NCI-H510A treated with DMSO at 0.1 percent for 48 hours (cell line): ENCODE measurements around the gene MLN.

ENCODE experiments used
- DNase-seq: peaks from one replicate; lab custom pipeline; 2025; lab: John Stamatoyannopoulos, UW

The MLN gene

DNA sequence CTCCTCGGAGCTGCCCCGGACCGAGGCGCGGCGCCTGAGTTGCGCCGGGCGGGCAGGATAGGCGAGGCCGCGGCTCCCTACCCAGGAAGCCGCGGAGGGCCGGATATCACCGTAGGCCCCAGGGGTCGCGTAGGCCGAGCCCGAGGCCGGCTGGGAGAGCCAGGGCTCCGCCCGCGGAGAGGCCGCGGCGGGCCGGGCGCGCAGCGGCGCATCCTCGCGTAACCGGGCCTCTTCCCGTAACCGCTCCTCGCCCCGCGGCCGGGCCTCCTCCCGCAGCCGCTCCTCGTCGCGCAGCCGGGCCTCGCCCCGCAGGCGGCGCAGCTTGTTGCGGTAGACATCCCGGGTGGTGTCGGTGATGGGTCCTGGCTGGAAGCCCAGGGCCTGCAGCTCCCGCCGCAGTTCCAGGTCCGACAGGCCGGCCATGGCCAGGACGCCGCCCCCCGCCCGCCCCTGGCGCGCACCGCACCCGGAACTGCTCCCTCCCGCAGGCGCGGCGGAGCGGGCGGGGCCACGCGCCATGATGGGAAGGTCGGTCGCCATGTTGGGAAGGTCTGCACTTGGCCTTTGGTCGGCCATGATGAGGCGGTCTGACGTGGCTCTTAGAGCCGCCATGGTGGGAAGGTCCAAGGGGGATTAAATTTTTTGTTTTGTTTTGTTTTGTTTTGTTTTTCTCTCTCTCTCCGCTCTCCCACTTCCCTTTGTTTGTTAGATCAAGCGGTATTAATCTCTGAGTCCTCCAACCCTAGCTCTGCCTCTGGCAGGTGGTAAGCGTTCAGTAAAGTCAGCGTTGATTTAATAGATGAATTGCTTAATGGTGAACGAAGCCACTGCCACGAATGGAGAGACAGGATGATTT lies 14.9 kb downstream of the MLN start, which contains the start of gene LEMD2:
LEMD2 (minus strand) TSS at position 437 of the 856 bp plus-strand sequence; CDS start at position 423, 14 bp downstream.
- DNase-seq = peak; percentile 94

DNA sequence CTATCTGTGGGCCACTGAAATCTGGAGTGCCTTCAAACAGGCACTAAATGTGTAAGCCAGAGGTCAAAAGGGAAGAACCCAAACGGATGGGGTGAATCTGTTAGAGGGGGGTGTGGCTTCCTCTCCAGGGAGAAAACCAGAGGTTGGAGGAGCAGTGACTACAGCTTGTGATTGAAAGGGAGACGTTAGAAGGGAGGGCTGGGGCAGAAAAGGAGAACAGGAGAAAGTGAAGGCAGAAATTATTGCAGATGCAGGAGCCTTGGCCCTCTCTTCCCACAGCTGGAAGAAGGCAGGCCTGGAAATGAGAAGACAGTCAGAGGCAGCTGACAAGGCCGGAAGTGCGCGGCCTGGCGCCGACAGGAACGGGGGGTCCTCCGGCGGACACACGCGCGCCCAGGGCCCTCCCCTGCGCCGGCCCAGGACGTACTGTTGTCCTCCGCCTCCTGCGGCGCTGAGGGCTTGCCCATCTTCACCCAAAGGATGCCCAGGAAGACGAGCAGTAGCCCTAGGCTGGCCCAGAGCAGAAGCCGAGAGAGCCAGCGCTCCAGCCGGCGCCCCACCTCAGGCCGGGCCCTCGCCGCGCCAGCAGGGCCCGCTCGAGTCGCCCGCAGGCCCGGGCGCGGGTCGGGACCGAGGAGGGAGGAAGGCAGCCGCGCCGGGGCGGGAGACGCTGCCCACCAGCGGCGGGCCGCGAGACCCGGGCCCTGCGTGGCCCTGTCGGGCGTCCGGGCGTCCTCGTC lies 15.7 kb downstream of the MLN start:
- DNase-seq = peak; percentile 90

DNA sequence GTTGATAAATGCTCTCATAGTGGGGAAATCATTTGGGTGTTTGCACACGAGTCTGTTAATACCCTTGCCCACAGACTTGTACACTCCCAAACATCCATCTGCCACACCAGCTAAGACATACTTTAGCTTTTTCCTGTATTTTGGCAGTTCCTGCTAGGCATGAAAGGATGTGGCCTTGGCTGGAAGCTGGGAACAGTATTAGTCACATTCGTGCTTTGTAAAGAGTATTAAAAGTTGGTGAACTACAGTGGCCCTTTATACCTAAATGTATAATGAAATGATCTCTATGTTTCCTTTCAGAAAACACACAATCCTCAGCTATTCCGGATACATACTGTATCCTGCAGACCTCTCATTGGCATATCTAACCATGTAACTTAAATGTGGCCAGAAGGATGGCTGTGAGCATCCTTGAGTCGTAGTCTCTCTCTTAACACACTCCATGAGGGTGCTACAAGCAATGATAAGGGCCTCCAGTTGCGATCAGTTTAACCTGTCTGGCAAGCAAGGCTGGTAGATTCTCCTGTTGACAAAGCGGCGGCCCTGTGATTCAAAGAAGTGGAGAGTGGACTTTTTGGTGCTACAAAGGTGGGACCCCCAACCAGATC lies 16.4 kb downstream of the MLN start:
- DNase-seq = peak; percentile 49

DNA sequence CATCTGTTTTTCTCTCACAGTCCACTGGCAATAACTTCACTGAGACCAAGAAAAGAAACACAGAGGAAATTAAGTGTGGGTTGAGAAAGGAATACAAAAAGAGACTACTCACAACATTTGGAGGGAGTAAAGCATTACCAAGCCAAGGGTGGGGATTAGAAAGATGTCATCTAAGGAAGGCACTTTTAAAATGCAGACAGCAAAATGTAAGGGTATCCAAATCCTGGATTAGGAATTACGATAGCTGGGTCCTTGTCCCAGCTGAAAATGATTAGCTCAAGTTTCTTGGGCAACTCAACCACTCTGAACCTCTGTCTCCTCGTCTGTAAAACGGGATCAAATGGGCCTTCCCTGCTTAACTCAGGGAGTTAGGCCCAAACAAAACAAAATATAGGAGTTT lies 17.1 kb downstream of the MLN start:
- DNase-seq = no peak

DNA sequence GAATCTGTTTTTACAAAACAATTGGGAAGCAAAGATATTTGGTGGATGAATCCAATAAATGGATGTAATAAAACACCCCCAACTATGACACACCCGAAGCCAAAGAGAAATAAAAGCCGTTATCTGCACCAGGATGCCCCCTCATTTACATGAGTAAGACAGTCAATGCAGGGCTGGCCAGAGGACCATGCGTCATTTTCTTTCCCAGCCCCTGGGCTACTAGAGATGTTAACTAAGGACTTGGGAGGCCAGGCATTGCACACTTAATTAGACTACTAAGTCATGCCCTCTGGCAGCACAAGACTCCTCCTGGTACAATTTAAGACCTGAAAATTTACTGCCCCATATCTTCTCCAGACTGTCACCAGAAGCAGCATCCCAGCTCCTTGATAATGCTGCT lies 18.0 kb downstream of the MLN start:
- no peak for DNase-seq

DNA sequence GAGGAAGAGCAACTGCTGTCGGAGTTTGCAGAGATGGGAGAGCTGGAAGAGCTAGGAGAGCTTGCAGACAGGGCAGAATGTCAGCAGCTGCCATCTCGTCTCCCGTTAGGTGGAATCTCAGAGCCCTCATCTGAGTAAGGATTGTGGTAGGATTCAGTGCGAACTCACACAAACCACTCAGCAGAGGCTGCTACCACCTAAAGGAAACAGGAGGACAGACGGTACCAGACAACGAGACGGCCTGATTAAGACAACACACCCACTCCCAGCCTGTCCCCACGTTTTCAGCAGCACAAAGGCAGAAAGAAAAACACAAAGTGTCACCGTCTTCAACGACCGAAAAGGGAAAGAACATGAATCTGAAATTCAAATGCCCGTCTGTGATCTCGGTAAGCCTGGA lies 19.0 kb downstream of the MLN start:
- DNase-seq = no peak

DNA sequence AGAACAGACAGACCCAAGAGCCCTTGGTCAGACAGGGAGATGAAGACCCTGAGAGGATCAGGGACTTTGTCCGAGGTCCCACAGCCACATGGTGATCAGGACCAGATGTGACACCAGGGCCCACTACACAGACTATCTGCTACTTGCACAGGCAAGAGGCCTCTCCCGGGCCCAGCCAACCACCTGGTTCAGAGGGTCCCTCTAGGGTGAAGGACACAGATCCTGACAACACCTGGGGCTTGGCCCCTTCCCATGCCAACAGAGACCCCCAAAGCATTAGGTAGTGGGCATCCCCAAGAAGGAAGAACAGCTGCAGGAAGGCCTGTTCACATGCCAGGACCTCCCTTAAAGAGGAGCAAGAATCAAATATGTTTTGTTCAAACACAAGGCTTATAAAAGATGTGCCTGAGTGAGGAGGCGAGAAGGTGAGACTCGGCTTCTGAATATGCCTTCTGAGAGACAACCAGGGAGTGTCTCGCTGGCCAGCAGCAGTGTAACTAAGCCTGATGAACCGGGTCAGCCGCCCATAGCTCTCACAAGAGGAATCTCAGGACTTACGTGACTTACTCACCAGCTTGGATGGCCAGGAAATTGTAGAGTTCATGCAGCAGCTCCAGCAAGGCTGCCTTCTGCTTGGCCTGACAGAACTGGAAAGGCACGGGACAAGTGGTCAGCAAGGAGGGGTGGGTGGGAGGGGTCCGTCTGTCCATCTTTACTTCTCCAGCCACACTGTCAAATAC lies 19.9 kb downstream of the MLN start:
- DNase-seq = no peak

DNA sequence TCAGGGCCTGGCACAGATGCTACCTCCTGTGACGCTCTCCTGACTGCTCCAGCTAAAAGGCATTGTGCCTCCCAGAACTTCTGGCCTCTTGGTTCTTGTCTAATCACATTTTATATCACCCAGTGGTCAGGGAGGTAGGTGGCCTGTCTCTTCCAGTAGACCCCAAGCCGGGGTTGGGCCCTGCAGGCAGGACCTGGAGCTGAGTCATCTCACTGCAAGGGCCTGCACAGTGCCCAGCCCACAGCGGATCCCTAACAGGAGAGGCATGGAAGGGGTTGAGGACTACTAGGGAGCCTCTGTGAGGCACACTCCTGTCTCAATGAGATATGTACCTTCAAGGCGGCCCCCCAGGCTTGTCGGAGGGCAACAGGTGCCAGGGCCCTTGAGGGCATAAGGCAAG lies 21.2 kb downstream of the MLN start:
- DNase-seq = no peak

DNA sequence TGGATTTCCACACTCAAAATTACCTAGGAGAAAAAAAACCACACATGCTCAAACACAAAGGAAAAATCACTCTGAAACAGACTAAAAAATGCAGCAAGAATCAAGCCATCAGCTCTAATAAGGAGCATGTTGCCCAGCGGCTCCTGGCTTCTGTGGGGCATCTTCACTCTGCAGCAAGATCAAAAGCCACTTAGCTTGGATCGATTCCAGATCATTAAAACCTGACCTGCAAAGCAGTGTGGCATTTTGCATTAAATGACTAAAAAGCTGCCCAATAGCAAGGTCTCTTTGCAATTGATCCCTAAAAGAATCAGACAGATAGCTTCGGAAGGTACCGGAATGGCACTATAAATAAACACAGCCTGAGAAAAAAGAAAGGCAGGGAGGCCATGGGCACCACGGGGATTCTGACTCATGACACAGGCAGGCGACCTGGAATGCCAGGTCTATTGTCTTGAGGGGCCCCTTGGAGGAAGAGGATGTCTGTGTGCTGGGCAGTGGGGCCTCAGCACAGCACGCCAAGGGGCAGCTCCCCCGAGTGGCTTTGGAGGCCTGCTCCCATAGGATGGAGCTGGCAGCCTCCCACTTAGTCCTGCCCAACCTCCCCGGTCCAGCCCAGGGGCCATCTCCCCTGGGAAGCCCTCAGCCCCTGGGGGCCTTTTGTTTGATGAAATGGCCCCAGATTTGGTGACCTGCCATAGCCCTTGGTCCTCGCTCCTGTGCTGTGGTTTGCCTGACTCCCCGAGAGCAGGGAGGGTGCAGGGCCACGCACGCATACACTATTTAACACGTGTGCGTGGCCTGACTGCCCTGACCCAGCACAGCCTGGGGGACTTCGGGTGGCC lies 22.4 kb downstream of the MLN start:
- DNase-seq = no peak

DNA sequence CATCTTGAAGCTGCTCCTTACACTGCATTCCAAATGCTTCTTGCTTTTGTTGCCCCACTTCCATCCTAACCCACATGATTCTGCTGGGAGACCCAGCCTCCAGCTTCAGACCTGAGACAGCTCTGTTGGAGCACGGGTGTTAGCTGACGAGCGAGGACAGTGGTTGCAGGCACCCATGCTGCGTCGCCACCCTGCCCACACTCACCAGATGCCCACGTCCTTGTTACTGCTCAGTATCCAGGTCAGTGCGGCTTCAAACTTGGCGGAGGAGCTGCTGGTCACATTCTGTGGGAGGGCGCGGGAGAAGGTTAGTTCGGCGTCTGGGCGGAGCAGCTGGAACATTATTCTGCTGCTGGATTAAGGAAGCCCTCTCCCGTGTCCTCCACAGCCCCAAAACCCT lies 23.9 kb downstream of the MLN start:
- no peak for DNase-seq

DNA sequence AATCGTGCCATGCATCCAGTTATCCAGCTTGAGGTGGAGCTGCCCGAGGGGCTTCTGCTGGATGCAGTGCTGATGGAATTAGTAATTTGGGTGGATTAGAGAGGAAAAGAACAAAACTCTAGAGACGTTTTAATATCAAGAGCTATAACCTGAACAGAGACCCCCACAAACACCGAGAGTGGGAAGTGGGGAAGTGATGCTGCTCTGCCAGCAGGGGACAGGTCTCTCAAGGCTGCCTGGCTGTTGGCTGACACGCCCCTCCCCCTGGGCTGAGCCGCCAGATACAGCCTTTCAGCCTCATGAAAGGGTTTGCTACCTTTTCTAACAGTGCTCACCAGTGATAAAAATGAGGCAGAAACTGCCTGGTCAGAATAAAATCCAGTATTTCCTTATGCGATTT lies 24.5 kb downstream of the MLN start:
- no peak for DNase-seq

DNA sequence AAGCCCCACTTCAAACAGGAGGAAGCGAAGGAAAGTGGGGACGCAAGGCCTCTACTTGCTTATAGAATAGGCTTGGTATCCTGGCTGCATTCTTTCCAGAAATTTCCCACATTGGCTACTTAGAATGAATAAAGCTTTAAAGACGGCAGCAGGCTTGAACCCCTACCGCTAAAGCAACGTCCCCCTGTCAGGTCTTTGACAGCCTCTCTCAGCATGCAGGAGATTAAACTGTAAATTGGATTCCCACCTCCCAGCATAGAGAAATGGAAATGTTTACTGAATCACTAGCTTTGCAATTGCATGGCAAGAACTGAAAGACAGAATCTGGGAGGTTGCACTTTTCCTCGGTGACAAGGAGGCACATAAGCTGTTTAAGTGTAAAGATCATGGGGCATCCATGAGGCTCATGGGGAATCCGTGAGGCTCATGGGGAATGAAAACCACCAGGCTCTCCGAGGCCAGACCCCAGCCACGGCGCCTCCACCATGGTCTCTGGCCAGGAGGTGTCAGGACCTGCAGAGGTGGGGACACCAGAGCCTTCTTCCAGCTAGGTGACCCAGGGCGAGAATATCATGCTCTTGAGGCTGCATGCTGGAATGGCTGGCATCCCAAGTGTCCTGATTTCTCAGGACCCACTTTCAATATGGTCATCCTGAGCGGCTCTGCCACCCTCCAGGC lies 25.2 kb downstream of the MLN start:
- DNase-seq = no peak

DNA sequence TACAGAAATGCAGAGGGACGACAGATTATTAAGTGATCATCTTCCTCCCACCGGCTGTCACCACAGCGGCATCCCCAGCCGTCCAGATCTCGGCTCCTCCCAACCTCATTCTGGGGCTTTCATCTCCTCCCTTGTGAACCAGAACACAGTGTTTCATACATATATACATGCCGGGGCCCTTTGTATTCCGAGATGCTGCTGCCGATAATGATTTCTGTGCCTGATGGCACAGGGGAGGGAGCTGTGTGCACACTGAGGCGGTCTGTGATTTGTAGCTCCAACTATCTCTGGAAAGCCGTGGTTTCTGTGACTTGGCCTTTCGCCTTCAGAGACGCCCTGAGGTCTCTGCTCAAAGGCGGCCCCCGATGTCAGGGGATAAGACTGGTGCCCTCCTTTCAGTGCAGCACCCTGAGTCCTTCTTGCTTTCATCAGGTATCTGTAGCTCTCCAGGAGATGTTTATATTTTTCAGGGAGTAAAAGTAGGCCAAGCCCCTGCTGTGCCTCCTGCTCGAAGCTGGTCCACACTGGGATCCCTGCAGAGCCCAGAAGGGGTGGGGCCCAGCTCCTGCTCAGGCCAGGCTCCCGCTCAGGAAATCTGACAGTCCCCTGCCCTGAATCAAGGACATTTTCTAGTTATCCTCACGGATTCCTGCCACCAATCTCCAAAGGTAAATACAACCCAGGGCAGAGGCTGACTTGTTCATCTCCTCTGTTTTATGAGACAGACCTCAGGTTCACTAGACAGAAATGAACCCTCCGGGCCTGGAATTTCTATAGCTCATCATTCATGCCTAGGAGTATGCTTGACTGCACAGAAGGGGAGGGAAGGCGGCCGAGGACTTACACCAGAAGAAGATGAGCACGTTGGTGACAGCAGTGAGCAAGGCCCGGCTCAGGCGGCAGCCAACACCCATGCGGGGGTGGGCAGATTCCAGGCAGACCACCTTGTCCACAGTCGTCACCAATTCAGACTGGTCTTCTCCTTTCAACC lies 26.1 kb downstream of the MLN start:
- DNase-seq = no peak

DNA sequence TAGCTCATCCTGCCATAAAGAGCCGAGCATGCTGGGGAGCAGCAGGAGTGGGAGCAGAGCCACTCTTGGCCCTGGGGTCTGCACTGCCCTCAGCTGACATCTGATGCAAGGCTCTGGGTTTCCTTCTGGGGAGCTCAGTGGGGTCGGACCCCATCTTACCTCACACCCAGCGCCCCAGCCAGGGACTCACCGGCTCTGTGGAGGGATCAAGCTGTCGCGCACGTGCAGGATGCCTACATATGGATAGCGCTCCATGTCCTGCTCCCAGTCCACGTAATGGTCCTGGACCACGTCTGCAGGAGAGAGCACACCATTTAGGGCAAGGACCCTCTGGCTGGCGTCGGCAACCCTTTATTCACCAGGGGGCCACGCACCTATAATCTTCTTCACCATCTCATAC lies 27.0 kb downstream of the MLN start:
- DNase-seq = no peak

DNA sequence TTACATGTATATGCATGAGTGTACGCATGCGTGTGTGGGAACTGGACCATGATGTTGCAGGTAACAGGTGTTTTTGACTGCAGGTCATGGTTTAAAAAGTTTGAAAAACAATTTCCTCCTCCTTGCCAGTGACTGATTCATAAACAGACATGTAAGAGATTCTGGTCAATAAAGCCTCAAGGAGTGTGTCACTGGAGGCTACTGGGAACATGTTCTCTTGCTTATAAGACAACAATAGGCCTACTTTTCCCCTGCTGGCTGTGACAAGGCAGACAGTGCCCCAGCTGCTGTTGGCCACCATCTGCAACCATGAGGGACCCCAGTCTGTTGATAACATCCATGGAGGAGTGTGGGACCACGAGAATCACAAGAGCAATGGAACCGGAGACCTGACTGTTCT lies 27.6 kb downstream of the MLN start:
- no peak for DNase-seq

DNA sequence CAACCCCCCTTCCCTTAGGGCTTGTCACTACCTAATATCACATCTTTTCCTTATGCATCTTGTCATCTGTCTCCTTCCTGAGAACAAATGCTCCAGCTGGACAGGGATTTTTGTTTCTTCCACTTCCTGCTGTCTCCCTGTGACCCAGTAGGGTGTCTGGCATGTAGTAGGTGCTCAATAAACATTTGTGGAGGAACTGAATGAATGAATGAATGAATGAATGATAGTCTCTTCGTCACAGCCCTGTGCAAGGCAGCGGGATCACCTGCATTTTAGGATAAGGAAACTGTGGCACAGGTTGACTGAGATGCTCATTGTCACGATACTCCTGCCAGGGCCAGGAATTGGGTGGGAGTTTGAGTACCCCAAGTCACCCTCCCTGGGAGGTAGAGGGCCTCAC lies 29.0 kb downstream of the MLN start:
- no peak for DNase-seq

DNA sequence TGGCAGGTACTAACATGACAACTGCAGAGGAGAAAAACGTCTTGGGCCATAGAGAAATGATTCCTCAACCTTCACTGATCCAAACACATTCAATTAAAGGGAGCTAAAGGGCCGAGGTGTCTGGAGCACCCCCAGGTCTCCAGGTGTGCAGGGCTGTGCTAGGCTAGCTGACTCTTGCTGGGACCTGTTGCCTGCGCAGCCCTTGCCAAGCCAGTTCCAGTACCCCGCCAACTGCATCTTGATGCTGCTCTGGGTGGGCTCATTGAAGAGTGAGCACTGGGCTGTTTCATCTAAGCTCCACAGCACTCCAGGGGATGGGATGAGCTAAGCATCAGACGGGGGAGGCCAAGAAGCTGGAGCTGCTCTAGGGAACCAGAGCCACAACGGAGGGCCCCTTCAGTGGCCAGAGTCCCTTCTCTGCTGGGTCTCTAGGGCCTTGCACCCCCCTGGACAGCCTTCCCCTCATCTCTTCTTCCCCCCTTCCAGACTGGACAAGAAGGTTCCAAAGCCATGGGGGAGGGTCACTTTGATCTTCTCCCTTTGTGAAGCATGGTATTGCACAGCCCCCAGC lies 30.8 kb downstream of the MLN start:
- no peak for DNase-seq

DNA sequence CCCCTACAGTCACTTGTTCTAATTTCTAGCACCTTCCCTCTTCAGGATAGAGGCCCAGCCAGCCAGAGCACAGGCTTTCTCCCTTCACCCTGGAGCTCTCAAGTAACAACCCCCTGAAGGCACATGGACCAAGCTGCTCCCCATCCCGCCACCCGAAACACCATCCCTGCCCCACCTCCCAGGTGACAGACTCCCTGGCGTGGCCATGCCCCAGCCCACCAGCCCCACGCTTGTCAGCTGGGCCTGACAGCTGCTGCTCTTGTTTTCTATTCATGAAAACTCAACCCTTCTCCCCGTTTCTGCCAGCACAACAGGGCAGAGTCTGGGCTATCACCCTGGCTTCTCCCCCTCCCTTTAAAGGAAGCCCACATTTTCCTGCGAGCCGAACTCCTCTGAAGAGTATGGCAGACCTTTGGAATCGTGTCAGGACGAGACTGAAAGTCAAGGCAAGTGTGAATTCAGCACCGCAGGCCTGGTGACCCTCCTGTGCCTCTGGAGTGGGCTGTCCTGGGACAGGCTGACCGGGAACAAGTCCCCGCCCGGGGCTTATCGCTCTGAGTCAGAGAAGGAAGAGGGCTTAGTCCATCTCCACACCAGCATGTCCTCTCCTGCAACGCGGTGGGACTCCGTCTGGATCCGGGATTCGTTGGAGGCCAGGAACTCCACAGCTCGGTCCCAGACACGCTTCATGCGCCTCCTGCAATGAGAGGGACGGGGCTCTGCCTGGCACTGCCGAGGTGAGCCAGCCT lies 31.5 kb downstream of the MLN start:
- no peak for DNase-seq
